OCI-LY3 (cell line): ENCODE measurements around the gene TBC1D4.
"Not testable (repeated sequence)": the region's sequence is repeated elsewhere in the genome, so short reads cannot be mapped to it uniquely, and the experiment has no call there.

ENCODE experiments used
- H2AFZ ChIP-seq: fragments of 200-600, 300-600 bp; shearing (Covaris generic); 2 replicates; pipeline ENCODE4 v1.6.0; 2014; ENCODE audit warnings: antibody characterized with exemption, low read depth, low read length
- H3K27ac ChIP-seq: fragments of 200-600, 300-600 bp; sonication (generic); 2 replicates; pipeline ENCODE4 v1.5.1; 2014; ENCODE audit warnings: mild to moderate bottlenecking, low read length, moderate library complexity, mixed read lengths
- H3K27me3 ChIP-seq: fragments of 200-600, 300-600 bp; sonication (generic); 2 replicates; pipeline ENCODE4 v1.6.1; 2014; ENCODE audit warnings: low read depth, low read length, mixed read lengths
- H3K36me3 ChIP-seq: fragments of 200-600, 300-600 bp; sonication (generic); replicated peaks from 2 replicates; pipeline ENCODE3; 2014; ENCODE audit warnings: low read depth, low read length, mixed read lengths
- H3K4me1 ChIP-seq: fragments of 300-600, 200-600 bp; sonication (generic); 2 replicates; pipeline ENCODE4 v1.6.1; 2014; ENCODE audit warnings: low read length, mixed read lengths
- H3K4me2 ChIP-seq: fragments of 200-600, 300-600 bp; sonication (generic); 2 replicates; pipeline ENCODE4 v1.6.1; 2014; ENCODE audit warnings: low read length, mixed read lengths
- H3K4me3 ChIP-seq: fragments of 300-600, 200-600 bp; sonication (generic); 2 replicates; pipeline ENCODE4 v1.5.1; 2014; ENCODE audit warnings: antibody characterized with exemption, mild to moderate bottlenecking, low read length, moderate library complexity
- H3K79me2 ChIP-seq: fragments of 300-600, 200-600 bp; shearing (Covaris generic); 2 replicates; pipeline ENCODE4 v1.6.1; 2014; ENCODE audit warnings: mild to moderate bottlenecking, low read length, mixed read lengths
- H3K9ac ChIP-seq: fragments of 300-600, 200-600 bp; shearing (Covaris generic); 2 replicates; pipeline ENCODE4 v1.6.0; 2014; ENCODE audit warnings: mild to moderate bottlenecking, low read length, moderate library complexity
- H3K9me3 ChIP-seq: fragments of 200-600, 300-600 bp; shearing (Covaris generic); 2 replicates; pipeline ENCODE4 v1.6.1; 2014; ENCODE audit warnings: low read length, mixed read lengths; ENCODE audit not compliant: insufficient read depth
- H4K20me1 ChIP-seq: fragments of 200-600, 300-600 bp; sonication (generic); 2 replicates; pipeline ENCODE4 v1.6.1; 2016; ENCODE audit warnings: low read length, mixed read lengths; ENCODE audit not compliant: insufficient read depth
- EZH2phosphoT487 ChIP-seq: fragments of 200-600 bp; shearing (Covaris generic); IDR thresholded peaks from 2 replicates; pipeline ENCODE4 v1.6.1; 2018; ENCODE audit warnings: antibody characterized with exemption, mixed run types, low read depth
- TF ChIP-seq, protein P1 (sequence below): fragments of 200-600, 300-600 bp; sonication (generic); IDR thresholded peaks from 2 replicates; pipeline ENCODE4 v1.5.1; 2014; ENCODE audit warnings: antibody characterized with exemption, low read length, low read depth

TBC1D4 gene

DNA sequence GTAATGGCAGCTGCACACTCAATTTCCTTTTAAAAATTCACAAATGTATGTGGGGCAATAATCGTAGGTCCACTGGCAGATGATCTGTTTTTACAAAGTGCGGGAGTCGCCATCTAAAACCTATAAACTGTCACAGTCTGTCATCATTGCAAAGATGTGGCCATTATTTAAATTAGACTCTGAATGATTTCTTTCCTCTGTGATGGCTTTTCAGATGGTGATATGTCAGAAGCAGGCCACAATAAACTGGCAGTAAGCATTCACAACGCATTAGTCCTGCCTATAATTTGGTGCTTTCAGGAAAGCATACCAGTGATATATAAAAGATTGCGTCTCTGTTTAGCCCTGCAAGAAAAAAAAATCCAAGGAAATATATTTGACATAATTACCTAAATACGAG is 226.8 kb downstream of the TBC1D4 start:
- H4K20me1 ChIP-seq: no peaks in the 10 kb centered on the region
- no peak overlapping the region for H3K9ac ChIP-seq
- H3K9me3 ChIP-seq: no peaks in the 10 kb centered on the region
- H3K4me1 ChIP-seq: 0 out of 2 replicates have a peak, but pooled peaks cover 2% of the 10 kb centered on the region
- no peaks in the 10 kb centered on the region for H3K36me3 ChIP-seq
- peaks cover 35% of the 10 kb centered on the region for H3K27me3 ChIP-seq
- H2AFZ ChIP-seq: no peak overlapping the region
- no peaks in the 10 kb centered on the region for H3K79me2 ChIP-seq
- no peak overlapping the region for H3K27ac ChIP-seq
- no peak overlapping the region for H3K4me2 ChIP-seq
- TF ChIP-seq, protein P1, sequence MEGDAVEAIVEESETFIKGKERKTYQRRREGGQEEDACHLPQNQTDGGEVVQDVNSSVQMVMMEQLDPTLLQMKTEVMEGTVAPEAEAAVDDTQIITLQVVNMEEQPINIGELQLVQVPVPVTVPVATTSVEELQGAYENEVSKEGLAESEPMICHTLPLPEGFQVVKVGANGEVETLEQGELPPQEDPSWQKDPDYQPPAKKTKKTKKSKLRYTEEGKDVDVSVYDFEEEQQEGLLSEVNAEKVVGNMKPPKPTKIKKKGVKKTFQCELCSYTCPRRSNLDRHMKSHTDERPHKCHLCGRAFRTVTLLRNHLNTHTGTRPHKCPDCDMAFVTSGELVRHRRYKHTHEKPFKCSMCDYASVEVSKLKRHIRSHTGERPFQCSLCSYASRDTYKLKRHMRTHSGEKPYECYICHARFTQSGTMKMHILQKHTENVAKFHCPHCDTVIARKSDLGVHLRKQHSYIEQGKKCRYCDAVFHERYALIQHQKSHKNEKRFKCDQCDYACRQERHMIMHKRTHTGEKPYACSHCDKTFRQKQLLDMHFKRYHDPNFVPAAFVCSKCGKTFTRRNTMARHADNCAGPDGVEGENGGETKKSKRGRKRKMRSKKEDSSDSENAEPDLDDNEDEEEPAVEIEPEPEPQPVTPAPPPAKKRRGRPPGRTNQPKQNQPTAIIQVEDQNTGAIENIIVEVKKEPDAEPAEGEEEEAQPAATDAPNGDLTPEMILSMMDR: no peak
- no peak for TF ChIP-seq EZH2phosphoT487
- H3K4me3 ChIP-seq: no peak overlapping the region

DNA sequence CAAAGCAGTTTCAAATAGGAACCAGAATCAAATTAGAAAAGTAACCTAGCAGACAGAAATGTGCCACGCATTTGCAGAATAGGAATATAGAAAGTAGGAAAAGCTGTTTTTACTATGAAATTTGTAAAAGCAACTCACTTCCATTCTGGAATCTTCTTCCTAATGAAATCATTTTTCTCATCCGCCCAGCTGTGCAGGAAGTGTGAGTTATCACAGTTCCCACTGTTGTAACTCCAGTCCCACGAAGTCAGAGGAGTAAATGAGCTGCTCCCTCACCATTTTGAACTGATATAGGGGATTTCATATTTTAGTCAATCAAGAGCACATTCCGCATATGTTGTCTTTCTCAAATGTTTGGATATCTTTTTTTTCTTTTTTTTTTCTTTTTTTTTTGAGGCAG is 230.8 kb downstream of the TBC1D4 start:
- Histone ChIP-seq H2AFZ (no peak overlapping the region), H3K9ac (no peak overlapping the region), H4K20me1 (no peaks in the 10 kb centered on the region), H3K27me3 (peaks cover 26% of the 10 kb centered on the region), H3K79me2 (no peaks in the 10 kb centered on the region), H3K9me3 (no peaks in the 10 kb centered on the region), H3K4me1 (0 out of 2 replicates have a peak, but pooled peaks cover 2% of the 10 kb centered on the region), H3K27ac (no peak overlapping the region), H3K4me3 (no peak overlapping the region), H3K4me2 (no peak overlapping the region), H3K36me3 (no peaks in the 10 kb centered on the region)
- no peak for TF ChIP-seq EZH2phosphoT487
- TF ChIP-seq, protein P1: no peak

- no peaks in the 10 kb centered on the region for H3K9me3 ChIP-seq
- H3K79me2 ChIP-seq: no peaks in the 10 kb centered on the region
- H3K4me1 ChIP-seq: no peaks in the 10 kb centered on the region
- no peak for TF ChIP-seq EZH2phosphoT487
- TF ChIP-seq, protein P1: no peak
- no peak overlapping the region for H3K9ac ChIP-seq
- H4K20me1 ChIP-seq: no peaks in the 10 kb centered on the region
- H3K27ac ChIP-seq: no peak overlapping the region
- H3K4me3 ChIP-seq: no peak overlapping the region
- H2AFZ ChIP-seq: no peak overlapping the region
- no peaks in the 10 kb centered on the region for H3K36me3 ChIP-seq
- no peak overlapping the region for H3K4me2 ChIP-seq
- peaks cover 23% of the 10 kb centered on the region for H3K27me3 ChIP-seq
Observed at GRCh38 chr13:75250526-75251178, 231.3 kb downstream of the TBC1D4 start.

- not testable (repeated sequence) for H3K4me3 ChIP-seq, H3K4me1 ChIP-seq, H3K4me2 ChIP-seq, H4K20me1 ChIP-seq, H3K27me3 ChIP-seq, H3K79me2 ChIP-seq, H3K9me3 ChIP-seq, H3K36me3 ChIP-seq, H2AFZ ChIP-seq, H3K27ac ChIP-seq, H3K9ac ChIP-seq
Observed at GRCh38 chr13:75245578-75245977, 236.4 kb downstream of the TBC1D4 start.

DNA sequence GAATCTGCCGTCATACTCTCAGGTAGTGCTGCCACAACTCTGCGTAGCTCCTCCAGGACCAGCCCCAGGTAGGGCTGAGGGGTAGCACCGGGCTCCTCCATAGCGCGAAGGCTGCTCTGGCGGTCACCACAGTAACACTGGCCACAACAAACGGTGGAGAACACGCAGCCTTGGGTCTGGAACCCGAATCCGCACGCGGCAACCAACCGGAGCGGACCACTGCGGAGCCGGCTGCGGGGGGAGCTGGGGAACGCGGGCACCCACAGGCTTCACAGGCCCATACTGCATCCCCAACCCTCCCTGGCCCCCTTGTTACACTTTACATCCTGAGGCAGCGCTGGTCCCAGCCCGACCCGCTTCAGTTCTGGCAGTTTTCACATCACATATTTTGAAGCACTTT is 241.7 kb downstream of the TBC1D4 start:
- H3K36me3 ChIP-seq, H3K9ac ChIP-seq, H3K27me3 ChIP-seq, H3K4me1 ChIP-seq, H2AFZ ChIP-seq, H3K4me2 ChIP-seq, H4K20me1 ChIP-seq, H3K79me2 ChIP-seq, H3K4me3 ChIP-seq, H3K9me3 ChIP-seq, H3K27ac ChIP-seq: not testable (repeated sequence)
